ENCODE data around the gene NDE1. TPM values are rescaled to one million over a fixed set of nuclear protein-coding genes. Genes with fewer than 3 reads are reported as not detected.

Gene NDE1
- total and polyA plus RNA-seq, 2 donors (not counting 3 experiments of a cell fraction or from before 2014, with no cell fraction given) = 28.0 to 90.2 TPM

GRCh38 chr16:15708096-15708495, 58.1 kb downstream of the NDE1 start:
- DNase-seq (ENCODE audit: low read depth, low spot score) = peak; percentile 80
- Histone ChIP-seq H3K4me2 (ENCODE audit: insufficient read depth, low read length) (peak overlapping the region; percentile 5), H3K27me3 (ENCODE audit: control insufficient read depth in 2 of 2, insufficient read depth in 2 of 2, low read length in 2 of 2) (no peaks in the 10 kb centered on the region), H3K9me3 (replicated peaks; ENCODE audit: control insufficient read depth, insufficient read depth, low read length) (no peaks in the 10 kb centered on the region), H4K20me1 (replicated peaks; ENCODE audit: control insufficient read depth, extremely low read depth, insufficient read depth, low read length) (no peaks in the 10 kb centered on the region), H3K79me2 (ENCODE audit: control insufficient read depth, insufficient read depth, low read length) (no peaks in the 10 kb centered on the region), H2AFZ (ENCODE audit: low read depth, low read length) (no peak overlapping the region), H3K4me3 (replicated peaks in 1 of 3; ENCODE audit: insufficient read depth in 1 of 3, low read depth in 1 of 3, low read length in 3 of 3) (no peak overlapping the region), H3K36me3 (ENCODE audit: control insufficient read depth in 2 of 2, extremely low read depth in 1 of 2, insufficient read depth in 2 of 2, low read length in 2 of 2) (peaks cover 0 to 2% of the 10 kb centered on the region in 2 experiments), H3K27ac (ENCODE audit: insufficient read depth, low read depth, low read length) (peak overlapping the region; percentile 56), H3K4me1 (ENCODE audit: control insufficient read depth, extremely low read depth, insufficient read depth, low read length) (peaks cover 16% of the 10 kb centered on the region), H3K9ac (replicated peaks; ENCODE audit: extremely low read depth, insufficient read depth, low read length) (peak overlapping the region; percentile 12), H3K9me1 (replicated peaks; ENCODE audit: control insufficient read depth, extremely low read depth, insufficient read depth, low read length) (no peaks in the 10 kb centered on the region)
- BruUV-seq (replicated peaks) = no TSS peak
- dilution Hi-C loops (cut with MboI; ENCODE audit: extremely low pct_ligation_motif_present, low sequenced_read_pairs) (no loop called here), intact Hi-C loops (cut with micrococcal nuclease) (loop anchor here (1.0 to 5.0 kb wide), 3 partner anchors 57 to 1786 kb away; partner anchors contain the start of genes ERCC4 and NDE1)
- TF ChIP-seq POLR2A (IDR thresholded peaks at IDR 0.05; ENCODE audit: low read depth, low read length) (no peak), CTCF (IDR thresholded peaks at IDR 0.05; ENCODE audit: extremely low read depth in 1 of 2, insufficient read depth in 1 of 2, low read depth in 1 of 2, low read length in 2 of 2) (no peak), FOS (IDR thresholded peaks at IDR 0.05; ENCODE audit: borderline replicate concordance, insufficient read depth, low read length) (no peak), MAX (IDR thresholded peaks at IDR 0.05; ENCODE audit: insufficient read depth, insufficient read length) (peak; percentile 85), EZH2 (IDR thresholded peaks at IDR 0.05; ENCODE audit: borderline replicate concordance, low read depth, low read length, severe bottlenecking) (no peak), GATA2 (IDR thresholded peaks at IDR 0.05; ENCODE audit: insufficient read depth, insufficient read length, low read depth, low read length) (no peak), MYC (IDR thresholded peaks at IDR 0.05; ENCODE audit: low read depth, low read length) (peak; percentile 97), POLR2AphosphoS5 (IDR thresholded peaks at IDR 0.05; ENCODE audit: insufficient read depth, low read depth, low read length) (peak; percentile 66), JUN (IDR thresholded peaks at IDR 0.05; ENCODE audit: borderline replicate concordance, insufficient read depth, insufficient read length, low read depth) (peak; percentile 57)
- peak; percentile 99 for FAIRE-seq
- ChIA-PET POLR2A (no interaction called here), CTCF (interaction anchor here (0.9 to 1.3 kb wide), 6 partner anchors 13 to 280 kb away, joined by 3 to 5 read pairs (median 4); no protein-coding TSS in a partner anchor)

Measured in endothelial cell of umbilical vein (primary cell).